GM18511 (cell line): ENCODE data around the gene POLL.

Experiments
- ATAC-seq: cut with Tn5 transposase; IDR thresholded peaks from one replicate; pipeline ENCODE4 v1.9.1; 2021; ENCODE audit warnings: mild to moderate bottlenecking, moderate library complexity; ENCODE audit not compliant: unreplicated experiment

The POLL gene

DNA sequence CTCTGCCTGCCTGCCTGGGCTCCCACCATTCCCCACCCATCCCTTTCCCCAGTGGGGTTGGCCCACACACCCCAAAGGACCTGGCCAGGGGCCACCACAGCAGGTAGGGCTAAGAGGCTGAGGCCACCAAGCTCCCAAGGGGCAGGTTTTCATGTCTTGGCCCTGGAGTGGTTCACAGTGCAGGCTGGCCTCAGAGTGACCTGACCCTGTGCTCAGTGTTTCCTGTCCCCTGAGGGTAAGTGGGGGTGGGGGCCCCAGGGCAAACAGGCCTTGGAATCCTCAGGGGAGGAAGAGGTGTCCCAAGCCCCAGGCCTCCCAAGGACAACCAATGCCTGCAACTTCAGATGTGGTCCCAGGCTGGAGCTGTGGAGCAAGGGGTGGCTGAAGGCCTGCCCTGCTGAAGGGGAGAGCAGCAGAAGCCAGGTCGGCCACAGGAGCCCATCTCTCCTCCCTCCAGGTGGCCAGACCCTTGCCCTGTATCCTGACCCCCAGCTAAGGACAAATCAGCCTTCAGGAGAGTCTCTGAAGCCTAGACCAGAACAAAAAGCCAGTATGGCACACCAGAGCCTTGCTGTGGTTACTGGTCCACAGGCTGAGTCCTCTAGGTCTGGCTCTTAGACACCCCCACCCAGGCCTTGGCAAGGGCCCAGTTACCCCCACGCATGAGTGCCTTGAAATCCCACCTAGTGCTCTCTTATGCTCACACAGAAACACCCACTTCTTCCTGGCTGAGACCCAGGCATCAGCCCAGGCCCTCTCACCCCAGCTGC is 27.6 kb downstream of the POLL start:
- no peak for ATAC-seq

DNA sequence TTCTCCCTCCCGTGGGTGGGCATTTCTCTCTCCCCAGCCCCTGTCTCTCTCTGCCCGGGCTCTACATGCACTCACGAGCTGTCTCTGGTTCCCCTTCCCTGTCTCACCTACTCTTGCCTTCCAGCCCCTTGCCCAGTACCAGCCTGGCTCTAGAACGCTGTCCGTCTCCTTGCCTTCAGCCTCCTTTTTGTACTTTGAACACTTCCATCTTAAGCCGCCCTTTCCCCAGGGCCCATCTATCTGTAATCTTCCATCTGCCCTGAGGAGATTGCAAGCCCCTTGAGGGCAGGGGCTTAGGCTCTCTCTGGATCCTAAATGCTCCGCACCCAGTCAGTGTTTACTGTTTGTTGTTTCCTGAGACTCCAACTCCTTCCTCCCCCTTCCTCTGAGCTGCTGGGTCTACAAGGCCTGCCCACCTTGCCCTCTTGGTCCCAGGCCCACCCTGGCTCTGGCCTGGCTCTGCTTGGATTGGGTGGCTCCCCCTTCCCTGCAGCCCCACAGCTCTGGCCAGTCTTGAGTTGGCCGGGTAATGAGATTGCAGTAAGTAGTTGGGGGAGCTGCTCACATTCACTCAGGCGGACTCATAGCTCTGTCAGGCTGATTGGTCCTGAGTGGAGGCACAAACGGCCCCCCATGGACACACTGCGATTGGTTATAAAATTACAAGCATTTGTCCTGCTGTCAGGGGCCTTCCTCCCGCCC is 28.3 kb downstream of the POLL start:
- ATAC-seq: no peak

DNA sequence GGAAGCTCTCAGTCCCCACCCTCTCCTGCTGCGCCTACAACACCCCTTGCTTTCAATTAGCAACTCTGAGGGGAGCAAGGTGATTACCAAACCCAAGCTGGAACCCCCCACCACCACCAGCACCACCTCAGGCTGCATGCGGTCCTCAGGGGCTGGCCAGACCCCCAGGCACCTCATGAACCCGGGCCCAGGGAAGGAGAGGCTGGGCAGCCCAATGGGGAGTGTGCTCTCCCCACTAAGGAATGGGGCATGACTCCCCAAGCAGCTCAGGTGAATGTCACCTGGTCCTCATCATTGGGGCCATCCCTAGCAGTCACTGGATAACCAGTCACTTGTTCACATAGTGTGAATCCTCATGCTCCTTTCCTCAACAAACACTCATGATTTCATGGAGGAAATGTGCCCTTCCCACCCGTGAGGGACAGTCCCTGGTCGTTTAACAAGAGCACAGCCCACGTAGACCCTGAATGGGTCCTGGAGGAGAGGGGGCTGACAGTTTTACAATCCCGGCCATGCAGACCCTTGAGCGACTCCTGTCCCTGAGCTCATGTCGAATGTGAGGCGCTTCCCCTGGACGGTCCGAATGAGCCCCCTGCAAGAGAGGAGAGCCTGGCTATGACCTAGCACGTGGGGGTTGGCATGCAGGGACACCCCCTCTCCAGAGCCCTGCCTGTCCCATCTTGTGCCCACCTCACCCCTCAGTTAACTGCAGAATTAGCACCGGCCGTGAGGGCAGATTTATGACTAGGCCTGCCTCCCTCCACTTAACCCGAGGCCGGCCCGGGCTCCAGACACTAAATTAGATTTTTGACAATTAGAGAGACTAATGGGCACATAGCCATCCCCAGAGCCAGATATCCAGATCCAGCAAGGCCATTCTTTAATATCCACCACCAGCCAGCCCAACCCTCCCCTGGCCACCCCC is 29.1 kb downstream of the POLL start:
- ATAC-seq: no peak

DNA sequence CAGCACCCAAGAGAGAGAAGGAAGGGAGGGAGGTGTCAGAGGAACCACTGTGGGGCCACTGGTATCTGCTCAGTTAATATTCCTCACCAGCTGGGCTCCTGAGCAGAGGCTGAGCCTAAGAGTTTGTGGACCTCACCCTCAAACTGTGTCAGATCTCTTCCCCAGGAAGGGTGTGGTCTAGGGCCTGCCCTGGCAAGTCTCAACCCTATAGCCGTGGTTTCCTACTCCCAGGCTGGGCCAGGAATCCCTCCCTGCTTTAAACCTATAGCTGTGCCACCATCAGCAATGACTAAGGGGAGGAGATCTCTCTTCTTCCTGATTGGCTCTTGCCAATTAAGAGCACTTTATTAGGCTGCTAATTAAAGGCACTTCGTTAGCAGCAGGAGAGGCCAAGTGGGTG is 29.9 kb downstream of the POLL start:
- no peak for ATAC-seq

DNA sequence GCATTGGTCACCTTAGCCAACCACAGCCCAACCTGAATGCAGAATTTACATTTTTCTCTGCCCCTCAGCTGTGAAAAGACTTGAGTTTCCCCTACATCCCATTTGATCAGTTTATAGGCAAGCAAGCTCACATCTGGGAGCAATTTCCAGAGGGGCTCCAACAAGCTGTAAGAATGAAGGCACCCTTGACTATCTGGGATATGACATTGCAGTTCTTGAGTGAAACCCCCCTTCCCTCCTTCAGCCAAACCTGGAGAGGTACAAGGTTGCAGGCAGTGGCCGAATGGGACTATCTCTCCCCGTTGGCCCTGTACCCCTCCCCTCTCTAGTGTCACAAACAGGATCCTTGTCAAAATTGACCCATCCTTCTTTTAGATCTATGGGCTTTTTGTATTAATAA is 30.5 kb downstream of the POLL start:
- ATAC-seq: no peak

DNA sequence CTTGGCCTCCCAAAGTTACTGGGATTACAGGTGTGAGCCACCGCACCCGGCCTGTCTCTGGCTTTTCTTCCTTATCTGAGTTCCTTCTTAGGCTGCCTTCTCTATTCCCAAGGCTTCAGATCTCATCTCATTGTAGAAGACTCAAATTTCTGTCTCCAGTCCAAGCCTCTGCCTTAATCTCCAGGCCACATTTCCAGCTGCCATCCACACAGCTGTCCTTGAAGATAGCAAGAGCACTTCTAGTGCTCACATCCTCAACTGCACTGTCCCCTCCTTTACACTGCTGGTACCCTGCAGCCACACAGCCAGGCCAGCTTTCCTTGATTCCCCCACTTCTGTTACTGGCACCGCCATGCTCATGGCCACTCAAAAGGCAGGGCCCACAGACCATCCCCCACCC is 35.6 kb downstream of the POLL start:
- no peak for ATAC-seq

DNA sequence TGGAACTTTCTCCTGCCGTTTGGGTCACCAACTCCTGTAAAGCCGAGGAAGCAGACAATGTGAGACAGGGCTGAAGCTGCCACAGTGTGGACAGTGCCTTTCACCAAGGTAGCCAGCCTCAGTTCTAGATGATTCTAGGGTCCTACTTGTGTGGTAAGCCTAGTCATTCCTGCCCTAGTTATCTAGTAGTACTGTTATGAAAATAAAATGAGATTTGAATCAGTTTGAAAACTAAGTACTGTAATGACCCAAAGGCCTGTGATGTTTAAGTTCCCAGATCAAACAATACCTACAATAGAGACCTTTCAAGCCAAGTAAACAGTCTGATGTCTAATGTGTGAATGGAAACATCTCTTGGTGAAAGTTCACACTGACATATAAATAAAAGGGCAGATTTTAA is 37.1 kb downstream of the POLL start:
- ATAC-seq: no peak

DNA sequence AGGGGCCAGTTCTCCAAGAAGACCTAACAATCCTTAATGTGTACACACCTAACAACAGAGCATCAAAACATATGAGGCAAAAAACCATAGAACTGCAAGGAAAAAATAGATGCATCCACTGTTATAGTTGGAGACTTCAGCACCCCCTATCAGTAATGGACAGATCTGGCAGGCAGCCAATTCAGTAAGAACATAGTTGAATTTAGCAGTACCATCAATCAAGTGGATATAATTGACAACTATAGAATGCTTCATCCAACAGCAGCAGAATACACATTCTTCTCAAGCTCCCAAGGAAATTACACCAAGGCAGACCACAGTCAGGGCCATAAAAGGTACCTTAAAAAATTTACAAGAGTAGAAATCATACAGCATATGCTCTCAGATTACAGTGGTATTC is 42.2 kb downstream of the POLL start:
- no peak for ATAC-seq

DNA sequence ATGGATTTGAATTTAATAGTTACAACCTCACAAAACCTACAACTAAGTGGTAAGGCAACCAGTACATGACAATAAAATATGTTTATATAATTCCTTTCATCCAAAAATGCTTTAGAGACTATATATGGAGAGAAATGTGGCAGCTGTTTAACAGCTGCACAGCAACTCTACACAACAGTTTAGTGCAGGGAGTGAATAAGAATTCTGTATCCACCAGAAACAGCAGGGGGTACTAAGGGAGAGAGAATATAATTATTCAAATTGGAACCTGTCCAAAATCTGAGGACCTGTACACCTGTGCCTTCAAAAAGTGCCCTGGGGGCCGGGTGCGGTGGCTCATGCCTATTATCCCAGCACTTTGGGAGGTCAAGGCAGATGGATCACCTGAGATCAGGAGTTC is 49.6 kb downstream of the POLL start:
- ATAC-seq: no peak

DNA sequence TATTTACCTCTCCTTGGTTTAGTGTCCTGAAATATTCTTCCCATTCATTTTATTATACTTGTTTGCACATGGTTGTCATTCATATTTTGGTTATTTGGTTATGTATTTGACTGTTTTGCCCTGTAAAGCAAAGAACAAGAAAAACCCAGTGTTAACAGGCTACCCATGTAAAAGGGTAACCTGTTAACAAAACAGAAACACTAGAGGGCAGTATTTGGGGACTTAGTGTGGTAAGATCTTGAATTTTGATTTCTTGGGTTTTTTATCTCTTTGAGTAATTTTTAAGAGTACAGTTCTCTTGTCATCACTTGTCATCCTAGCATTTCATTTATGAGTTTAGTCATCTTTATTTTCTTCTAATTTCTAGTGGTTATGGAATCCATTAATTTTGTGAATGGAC is 51.3 kb downstream of the POLL start:
- no peak for ATAC-seq

DNA sequence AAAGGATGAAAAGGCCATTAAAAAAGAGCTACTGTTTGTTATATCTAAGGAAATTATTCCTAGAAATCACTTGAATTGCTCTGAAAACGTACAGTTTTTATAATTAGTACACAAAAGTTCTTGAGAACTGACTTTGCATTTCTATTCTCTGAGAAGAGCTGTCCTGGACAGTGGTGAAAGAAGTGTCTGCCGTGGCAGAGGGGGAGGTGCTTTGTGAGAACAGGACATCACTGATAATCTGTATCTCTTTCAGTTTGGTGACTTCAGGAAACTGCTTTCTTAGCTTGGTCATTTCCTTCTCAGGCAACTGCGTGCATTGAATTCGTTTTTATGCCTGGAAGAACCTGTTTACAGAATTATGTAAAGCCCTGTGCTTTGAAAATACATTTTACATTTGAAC is 52.1 kb downstream of the POLL start:
- no peak for ATAC-seq

DNA sequence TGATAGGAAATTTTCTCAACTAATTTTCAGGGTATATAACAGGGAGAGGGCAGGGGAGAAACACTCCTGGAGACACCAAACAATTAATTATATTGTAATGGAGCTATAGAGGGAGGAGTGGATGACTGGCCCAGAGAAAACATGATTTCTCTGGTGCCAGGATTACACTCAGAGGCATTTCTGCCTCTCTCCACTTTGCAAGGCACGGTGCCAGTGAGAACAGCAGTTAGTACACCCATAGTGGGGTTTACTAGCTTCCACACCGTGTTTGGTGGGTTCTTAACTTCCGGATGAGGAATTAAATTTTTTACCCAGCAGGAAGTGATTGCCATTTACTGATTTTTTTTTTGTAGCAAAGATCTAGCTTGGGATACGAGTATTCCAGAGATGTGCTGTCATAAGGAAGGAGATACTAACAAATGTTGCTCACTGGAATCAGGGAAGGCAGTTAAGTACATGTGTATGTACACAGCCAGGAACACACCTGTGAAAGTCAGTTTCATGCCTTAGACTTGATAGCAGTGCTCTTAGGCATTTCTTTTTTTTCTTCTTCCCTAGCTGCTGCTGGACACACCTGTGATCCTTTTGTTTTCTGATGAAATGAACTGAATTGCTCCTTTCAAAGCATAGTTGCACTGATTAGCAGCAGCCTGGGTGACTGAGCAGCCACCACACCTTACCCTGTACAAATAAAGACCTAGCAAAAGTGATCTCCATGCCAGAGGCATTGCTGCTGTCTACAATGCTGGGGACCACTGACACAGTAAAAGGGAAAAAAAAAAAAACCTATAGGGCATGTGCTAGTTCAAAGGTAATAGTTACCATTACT is 58.1 kb downstream of the POLL start:
- no peak for ATAC-seq

DNA sequence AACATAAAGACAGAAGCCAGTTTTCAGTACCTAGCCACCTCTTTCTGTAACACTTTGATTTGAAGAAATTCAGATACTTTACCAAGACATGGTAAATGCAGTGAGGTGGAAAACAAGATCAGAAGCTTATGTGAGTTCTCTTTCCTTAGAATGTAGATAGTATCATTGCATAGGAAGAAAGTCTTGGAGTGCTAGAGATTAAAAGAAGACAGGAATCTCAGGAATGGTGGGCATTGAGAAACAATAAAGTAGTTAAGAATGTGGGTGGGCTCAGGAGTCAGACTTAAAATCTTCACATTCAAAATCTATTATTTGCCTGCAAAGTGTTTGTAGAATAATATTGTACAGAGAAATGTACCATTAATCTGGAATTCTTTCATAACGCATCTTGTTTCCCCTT is 58.9 kb downstream of the POLL start:
- no peak for ATAC-seq
